Subcutaneous adipose tissue (tissue), 4 donors: ENCODE results near the gene CD2AP. TPM values are rescaled to one million over a fixed set of nuclear protein-coding genes. Genes with fewer than 3 reads are reported as not detected.

Source experiments
- CTCF ChIP-seq: fragments of 450-650 bp; IDR thresholded peaks from one replicate; pipeline ENCODE4 v1.5.1; 2016; ENCODE audit warnings: low read depth, mild to moderate bottlenecking, control low read depth, antibody characterized with exemption, moderate library complexity
- total RNA-seq, 4 donors: library from RNA; depleted of rRNA; stranded (reverse); fragments of >200 nt; gene quantifications; one replicate each; pipeline ENCODE4 v1.1.0, GENCODE V29; 2016

Gene CD2AP
- total RNA-seq, 4 donors from 2014 or later: 22.2 to 30.8 (median 26.0) TPM

DNA sequence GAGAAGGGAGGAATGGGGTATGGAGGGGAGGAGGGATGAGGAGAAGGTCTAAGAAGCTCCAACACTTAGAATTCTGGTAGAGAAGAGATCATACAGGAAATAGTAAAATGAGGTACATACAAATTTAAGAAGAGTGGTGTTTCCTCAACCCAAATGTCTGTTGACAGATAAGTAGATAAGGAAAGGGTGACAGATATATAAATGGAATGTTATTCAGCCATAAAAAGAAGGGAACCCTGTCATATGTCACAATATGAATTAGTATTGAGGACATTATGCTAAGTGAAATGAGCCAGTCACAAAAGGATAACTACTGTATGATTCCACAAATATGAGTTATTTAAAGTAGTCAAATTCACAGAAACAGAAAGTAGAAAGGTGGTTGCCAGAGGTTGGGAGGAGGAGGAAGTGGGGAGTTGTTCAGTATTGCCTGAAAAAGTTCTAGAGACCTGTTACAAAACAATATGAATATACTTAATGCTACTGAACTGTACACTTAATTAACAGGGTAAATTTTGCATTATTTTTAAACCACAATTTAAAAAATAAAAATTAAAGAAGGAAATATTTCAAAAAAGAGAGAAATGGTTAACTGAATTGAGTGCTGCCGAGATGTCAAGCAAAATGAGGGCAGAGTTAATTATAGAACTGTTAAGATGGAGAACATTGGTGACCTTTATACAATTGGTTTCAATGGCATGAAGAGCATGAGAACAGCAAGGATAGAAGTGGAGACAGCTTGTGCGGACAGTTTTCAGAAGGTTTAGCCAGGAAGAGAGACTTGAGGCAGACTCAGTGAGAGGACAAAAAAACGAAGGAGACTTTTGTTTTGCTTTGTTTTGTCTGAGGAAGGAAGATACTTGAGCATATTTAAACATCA lies 173.2 kb downstream of the CD2AP start:
- no peak for TF ChIP-seq CTCF

- TF ChIP-seq CTCF: no peak
Observed at GRCh38 chr6:47651505-47651944, 173.9 kb downstream of the CD2AP start.

- TF ChIP-seq CTCF: no peak
Observed at GRCh38 chr6:47653706-47654105, 176.1 kb downstream of the CD2AP start.

DNA sequence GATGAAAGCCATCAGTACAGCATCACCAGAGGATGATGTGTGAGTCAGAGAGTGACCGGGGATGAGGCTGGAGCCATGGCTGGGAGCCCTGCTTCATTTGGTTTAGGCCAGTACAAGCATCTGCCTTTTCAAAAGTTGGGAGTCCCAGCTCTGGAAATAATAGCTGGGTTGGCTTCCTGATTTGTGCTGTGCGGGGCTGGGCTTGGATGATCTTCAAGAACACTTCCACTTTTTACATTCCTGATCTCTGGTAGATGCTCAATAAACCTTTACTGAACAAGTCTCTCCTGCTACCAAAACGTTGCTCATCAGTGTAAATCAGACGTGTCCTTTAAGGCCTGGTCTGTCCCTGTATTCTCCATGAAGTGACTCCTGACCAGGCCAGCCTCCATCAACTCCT lies 176.7 kb downstream of the CD2AP start:
- TF ChIP-seq CTCF: no peak

DNA sequence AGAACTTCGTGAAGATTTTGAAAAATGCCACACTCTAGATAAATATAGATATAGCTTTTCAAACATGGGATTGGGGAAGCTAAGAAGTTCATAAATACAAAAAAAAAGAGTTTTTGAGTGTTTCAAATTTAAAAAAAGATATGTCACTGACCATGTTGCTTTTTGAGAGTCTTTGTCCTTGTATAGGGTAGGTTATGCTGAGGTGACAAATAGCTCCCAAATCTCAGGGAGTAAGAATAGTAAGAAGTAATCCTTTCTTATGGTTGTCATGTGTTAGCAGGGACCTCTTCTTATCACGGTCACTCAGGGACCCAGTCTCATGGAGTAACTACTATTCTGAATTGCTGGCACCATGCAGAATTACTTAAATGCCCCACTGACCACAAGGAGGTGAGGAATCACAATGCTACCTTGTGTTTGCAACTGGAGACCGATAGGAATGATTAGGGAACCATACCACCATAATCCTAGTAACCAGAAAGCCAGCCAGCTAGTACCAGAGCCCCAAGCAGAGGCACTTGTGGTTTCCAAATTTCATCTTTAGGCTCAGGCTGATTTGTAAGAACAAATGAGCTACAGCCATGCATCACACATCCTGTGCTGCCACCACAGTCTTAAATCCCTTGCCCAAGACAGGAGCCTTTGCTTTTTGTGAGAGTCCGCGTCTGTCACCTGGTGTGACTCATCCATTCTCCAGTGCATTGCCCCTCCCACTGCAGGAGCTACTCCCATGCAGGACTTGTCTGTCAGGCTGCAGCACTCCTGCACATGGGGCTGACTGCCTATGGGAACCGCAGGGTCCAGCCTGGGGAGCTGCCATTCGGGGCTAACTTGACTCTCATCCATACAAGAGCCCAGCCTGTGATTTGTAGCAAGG lies 178.4 kb downstream of the CD2AP start:
- TF ChIP-seq CTCF: no peak

- TF ChIP-seq CTCF: no peak
Observed at GRCh38 chr6:47661960-47662359, 184.4 kb downstream of the CD2AP start.
